Panc1 (cell line): ENCODE data around the gene CDCA3. TPM values are rescaled to one million over a fixed set of nuclear protein-coding genes. Genes with fewer than 3 reads are reported as not detected.

ENCODE experiments used
- ATAC-seq: fragments of 200-7000 bp; cut with Tn5 transposase; 2 replicates; pipeline ENCODE4 v1.9.1; 2020; ENCODE audit warnings: mild to moderate bottlenecking, moderate library complexity
- BruUV-seq: library from RNA; stranded (reverse); fragments of 400-500 nt; replicated peaks from 2 replicates; lab custom pipeline; 2021; lab: Mats Ljungman, UMichigan
- CTCF ChIA-PET: fragments of 300-600 bp; sonication (Branson Sonifier 250); formaldehyde crosslinking; loops from one replicate; lab custom pipeline; 2022; ENCODE audit warnings: antibody characterized with exemption; lab: Charles Lee
- POLR2A ChIA-PET: fragments of 300-600 bp; sonication (Branson Sonifier 250); formaldehyde crosslinking; loops from one replicate; lab custom pipeline; 2022; ENCODE audit warnings: antibody characterized with exemption; lab: Charles Lee
- DNase-seq: peaks from one replicate; pipeline ENCODE4 v3.0.0-alpha.2; 2010; ENCODE audit warnings: low read depth, low spot score
- H3K27ac ChIP-seq: 2 replicates; pipeline ENCODE4 v1.5.1; 2011; ENCODE audit warnings: mild to moderate bottlenecking, low read length, inconsistent platforms
- H3K27me3 ChIP-seq: fragments of 200-500 bp; sonication (Bioruptor generic); 2 replicates; pipeline ENCODE4 v1.6.0; 2014; ENCODE audit warnings: low read length, inconsistent platforms; ENCODE audit not compliant: control insufficient read depth, insufficient read depth
- H3K36me3 ChIP-seq: fragments of 200-500 bp; sonication (Bioruptor generic); 2 replicates; pipeline ENCODE4 v1.5.1; 2014; ENCODE audit warnings: inconsistent platforms, mild to moderate bottlenecking, low read length, moderate library complexity; ENCODE audit not compliant: control insufficient read depth, insufficient read depth
- H3K4me1 ChIP-seq: 2 replicates; pipeline ENCODE4 v1.5.1; 2011; ENCODE audit warnings: inconsistent platforms, mild to moderate bottlenecking, low read length, moderate library complexity; ENCODE audit not compliant: control insufficient read depth, insufficient read depth
- H3K4me3 ChIP-seq, 2 experiments: 2 replicates each; pipeline ENCODE4 v1.5.1; 2011 to 2012; ENCODE audit warnings: low read depth in 2 of 2, low read length in 2 of 2, mild to moderate bottlenecking in 2 of 2, inconsistent platforms in 1 of 2, moderate library complexity in 1 of 2
- H3K9me3 ChIP-seq: fragments of 200-500 bp; sonication (Bioruptor generic); 2 replicates; pipeline ENCODE4 v1.5.1; 2014; ENCODE audit warnings: low read depth, mild to moderate bottlenecking, inconsistent platforms, low read length, moderate library complexity; ENCODE audit not compliant: control insufficient read depth, insufficient read depth
- POLR2AphosphoS5 ChIP-seq: IDR thresholded peaks from 2 replicates; pipeline ENCODE4 v1.6.1; 2012; ENCODE audit warnings: mild to moderate bottlenecking, low read depth, low read length, moderate library complexity
- SIN3A ChIP-seq: IDR thresholded peaks from 2 replicates; pipeline ENCODE4 v1.6.1; 2012; ENCODE audit warnings: low read depth, mild to moderate bottlenecking, low read length, moderate library complexity, borderline replicate concordance; ENCODE audit not compliant: insufficient read depth
- TCF7L2 ChIP-seq: IDR thresholded peaks from 2 replicates; pipeline ENCODE4 v1.6.1; 2011; ENCODE audit warnings: mild to moderate bottlenecking, low read depth, low read length, inconsistent platforms
- in situ Hi-C: cut with HindIII; loops from 2 replicates; pipeline ENCODE4 v1.10.0; 2016; ENCODE audit warnings: low sequenced_read_pairs, low pct_unique_long_range_greater_than_20kb
- intact Hi-C: fragments of 100-400 bp; cut with micrococcal nuclease; formaldehyde crosslinking; loops from one replicate; pipeline ENCODE4 v1.10.0; 2022; ENCODE audit not compliant: unreplicated experiment
- total RNA-seq: library from RNA; stranded (reverse); gene quantifications from one replicate; pipeline ENCODE4 v1.2.1, GENCODE V29; 2021; ENCODE audit not compliant: unreplicated experiment
- TF ChIP-seq, protein P1 (sequence below), 2 experiments: IDR thresholded peaks; 2 replicates each; pipeline ENCODE4 v1.6.1; 2011 to 2012; ENCODE audit warnings: low read depth in 2 of 2, control low read depth in 1 of 2, low read length in 1 of 2, mild to moderate bottlenecking in 1 of 2, moderate library complexity in 1 of 2; ENCODE audit not compliant: insufficient read depth in 1 of 2
- TF ChIP-seq, protein P2 (sequence below): fragments of 450-650 bp; IDR thresholded peaks from 2 replicates; pipeline ENCODE4 v1.5.1; 2017; ENCODE audit warnings: mild to moderate bottlenecking

The CDCA3 gene
- total RNA-seq, 1 experiment from 2014 or later: 59.0 TPM

DNA sequence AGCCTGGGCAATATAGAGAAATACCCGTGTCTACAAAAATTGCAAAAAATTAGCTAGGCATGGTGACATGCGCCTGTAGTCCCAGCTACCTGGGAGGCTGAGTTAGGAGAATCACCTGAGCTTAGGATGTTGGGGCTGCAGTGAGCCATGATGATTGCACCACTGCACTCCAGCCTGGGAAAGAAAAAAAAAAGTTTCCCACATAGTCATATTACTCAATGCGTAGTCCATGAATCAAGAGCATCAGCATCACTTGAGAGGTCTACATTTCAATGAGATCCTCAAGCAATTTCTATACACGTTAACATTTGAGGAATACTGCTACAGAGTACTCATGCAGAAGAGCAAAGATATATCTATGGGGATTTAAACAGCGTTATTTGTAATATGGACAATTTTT lies 48.3 kb upstream of the CDCA3 start:
- TF ChIP-seq, protein P1, sequence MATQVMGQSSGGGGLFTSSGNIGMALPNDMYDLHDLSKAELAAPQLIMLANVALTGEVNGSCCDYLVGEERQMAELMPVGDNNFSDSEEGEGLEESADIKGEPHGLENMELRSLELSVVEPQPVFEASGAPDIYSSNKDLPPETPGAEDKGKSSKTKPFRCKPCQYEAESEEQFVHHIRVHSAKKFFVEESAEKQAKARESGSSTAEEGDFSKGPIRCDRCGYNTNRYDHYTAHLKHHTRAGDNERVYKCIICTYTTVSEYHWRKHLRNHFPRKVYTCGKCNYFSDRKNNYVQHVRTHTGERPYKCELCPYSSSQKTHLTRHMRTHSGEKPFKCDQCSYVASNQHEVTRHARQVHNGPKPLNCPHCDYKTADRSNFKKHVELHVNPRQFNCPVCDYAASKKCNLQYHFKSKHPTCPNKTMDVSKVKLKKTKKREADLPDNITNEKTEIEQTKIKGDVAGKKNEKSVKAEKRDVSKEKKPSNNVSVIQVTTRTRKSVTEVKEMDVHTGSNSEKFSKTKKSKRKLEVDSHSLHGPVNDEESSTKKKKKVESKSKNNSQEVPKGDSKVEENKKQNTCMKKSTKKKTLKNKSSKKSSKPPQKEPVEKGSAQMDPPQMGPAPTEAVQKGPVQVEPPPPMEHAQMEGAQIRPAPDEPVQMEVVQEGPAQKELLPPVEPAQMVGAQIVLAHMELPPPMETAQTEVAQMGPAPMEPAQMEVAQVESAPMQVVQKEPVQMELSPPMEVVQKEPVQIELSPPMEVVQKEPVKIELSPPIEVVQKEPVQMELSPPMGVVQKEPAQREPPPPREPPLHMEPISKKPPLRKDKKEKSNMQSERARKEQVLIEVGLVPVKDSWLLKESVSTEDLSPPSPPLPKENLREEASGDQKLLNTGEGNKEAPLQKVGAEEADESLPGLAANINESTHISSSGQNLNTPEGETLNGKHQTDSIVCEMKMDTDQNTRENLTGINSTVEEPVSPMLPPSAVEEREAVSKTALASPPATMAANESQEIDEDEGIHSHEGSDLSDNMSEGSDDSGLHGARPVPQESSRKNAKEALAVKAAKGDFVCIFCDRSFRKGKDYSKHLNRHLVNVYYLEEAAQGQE (IDR thresholded peaks at IDR 0.05; ENCODE audit: insufficient read depth in 1 of 2, low read depth in 2 of 2, low read length in 1 of 2): no peak
- TF ChIP-seq, protein P2, sequence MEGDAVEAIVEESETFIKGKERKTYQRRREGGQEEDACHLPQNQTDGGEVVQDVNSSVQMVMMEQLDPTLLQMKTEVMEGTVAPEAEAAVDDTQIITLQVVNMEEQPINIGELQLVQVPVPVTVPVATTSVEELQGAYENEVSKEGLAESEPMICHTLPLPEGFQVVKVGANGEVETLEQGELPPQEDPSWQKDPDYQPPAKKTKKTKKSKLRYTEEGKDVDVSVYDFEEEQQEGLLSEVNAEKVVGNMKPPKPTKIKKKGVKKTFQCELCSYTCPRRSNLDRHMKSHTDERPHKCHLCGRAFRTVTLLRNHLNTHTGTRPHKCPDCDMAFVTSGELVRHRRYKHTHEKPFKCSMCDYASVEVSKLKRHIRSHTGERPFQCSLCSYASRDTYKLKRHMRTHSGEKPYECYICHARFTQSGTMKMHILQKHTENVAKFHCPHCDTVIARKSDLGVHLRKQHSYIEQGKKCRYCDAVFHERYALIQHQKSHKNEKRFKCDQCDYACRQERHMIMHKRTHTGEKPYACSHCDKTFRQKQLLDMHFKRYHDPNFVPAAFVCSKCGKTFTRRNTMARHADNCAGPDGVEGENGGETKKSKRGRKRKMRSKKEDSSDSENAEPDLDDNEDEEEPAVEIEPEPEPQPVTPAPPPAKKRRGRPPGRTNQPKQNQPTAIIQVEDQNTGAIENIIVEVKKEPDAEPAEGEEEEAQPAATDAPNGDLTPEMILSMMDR: no peak
- TF ChIP-seq SIN3A: no peak
- no peak for TF ChIP-seq POLR2AphosphoS5
- no peak for TF ChIP-seq TCF7L2
- in situ Hi-C loops: no loop called here

DNA sequence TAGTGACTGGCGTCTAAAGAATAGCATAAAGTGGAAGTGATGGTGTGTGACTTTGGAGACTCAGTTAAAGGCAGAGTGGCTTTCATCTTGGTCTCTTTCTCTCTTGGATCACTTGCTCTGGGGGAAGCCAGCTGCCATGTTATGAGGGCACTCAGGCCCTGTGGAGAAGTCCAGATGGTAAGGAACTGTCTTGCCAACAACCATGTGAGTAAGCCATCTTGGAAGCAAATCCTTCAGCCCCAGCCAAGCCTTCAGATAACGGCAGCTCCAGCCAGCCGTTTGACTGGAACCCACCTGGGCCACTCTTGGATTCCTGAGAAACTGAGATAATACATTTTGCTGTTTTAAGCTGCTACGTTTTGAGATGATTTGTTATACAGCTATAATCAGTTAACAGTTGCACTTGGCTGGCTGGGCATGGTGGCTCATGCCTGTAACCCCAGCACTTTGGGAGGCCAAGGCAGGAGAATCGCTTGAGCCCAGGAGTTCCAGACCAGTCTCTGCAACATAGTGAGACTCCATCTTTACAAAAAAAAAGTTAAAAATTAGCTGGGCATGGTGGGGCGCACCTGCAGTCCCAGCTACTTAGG lies 45.9 kb upstream of the CDCA3 start:
- intact Hi-C loops: no loop called here
- Histone ChIP-seq H3K4me1 (no peaks in the 10 kb centered on the region; the same call in 1 of the 2 replicates), H3K4me3 (no peak overlapping the region), H3K27ac (no peak overlapping the region), H3K9me3 (no peaks in the 10 kb centered on the region), H3K36me3 (no peaks in the 10 kb centered on the region), H3K27me3 (no peaks in the 10 kb centered on the region)
- no peak for DNase-seq
- TF ChIP-seq POLR2AphosphoS5 (no peak), SIN3A (no peak), TCF7L2 (no peak)
- TF ChIP-seq, protein P1 (IDR thresholded peaks at IDR 0.05; ENCODE audit: insufficient read depth in 1 of 2, low read depth in 2 of 2, low read length in 1 of 2): no peak
- TF ChIP-seq, protein P2: no peak
- BruUV-seq: no TSS peak
- in situ Hi-C loops: no loop called here
- ChIA-PET POLR2A (no interaction called here), CTCF (no interaction called here)
- no peak for ATAC-seq

More for the DNA sequence above, 48.3 kb upstream of the CDCA3 start:
- Histone ChIP-seq H3K4me1 (no peaks in the 10 kb centered on the region; the same call in 1 of the 2 replicates), H3K27me3 (no peaks in the 10 kb centered on the region), H3K9me3 (no peaks in the 10 kb centered on the region), H3K36me3 (no peaks in the 10 kb centered on the region), H3K4me3 (no peak overlapping the region), H3K27ac (no peak overlapping the region)
- no TSS peak for BruUV-seq
- ChIA-PET CTCF (no interaction called here), POLR2A (interaction anchor here (0.5 kb wide), 1 partner anchor 14 kb away, joined by 3 read pairs; no protein-coding TSS in a partner anchor)
- ATAC-seq: no peak
- DNase-seq: no peak
- intact Hi-C loops: no loop called here
